Measurements from ENCODE around the gene CRK. TPM values are rescaled to one million over a fixed set of nuclear protein-coding genes. Genes with fewer than 3 reads are reported as not detected.

The CRK gene
- total and polyA plus RNA-seq, 10 of the 15 experiments (the other 5 are each of a cell fraction or from before 2014, with no cell fraction given): 11.1 to 23.8 (median 20.5) TPM

GRCh38 chr17:1493291-1493980, 37.4 kb upstream of the CRK start:
- Histone ChIP-seq H3K9me3 (replicated peaks; ENCODE audit: control insufficient read depth, insufficient read depth, low read length) (no peaks in the 10 kb centered on the region), H3K9ac (ENCODE audit: control insufficient read depth, insufficient read depth, low read length) (no peak overlapping the region), H3K4me2 (ENCODE audit: control insufficient read depth, insufficient read depth) (no peak overlapping the region), H4K20me1 (ENCODE audit: control insufficient read depth, insufficient read depth) (no peaks in the 10 kb centered on the region), H3K36me3 (ENCODE audit: control insufficient read depth in 2 of 2, insufficient read depth in 2 of 2, low read length in 1 of 2) (peaks cover 0 to 4% of the 10 kb centered on the region in 2 experiments; a peak in 1 of 4 replicates), H3K27ac (ENCODE audit: control insufficient read depth, insufficient read depth) (no peak overlapping the region), H3K79me2 (ENCODE audit: control insufficient read depth, insufficient read depth, low read length) (no peaks in the 10 kb centered on the region), H3K27me3 (replicated peaks in 1 of 2; ENCODE audit: control insufficient read depth in 2 of 2, insufficient read depth in 2 of 2, low read length in 1 of 2) (no peaks in the 10 kb centered on the region), H2AFZ (ENCODE audit: control insufficient read depth, low read depth, low read length) (no peak overlapping the region), H3K4me3 (no peak overlapping the region), H3K4me1 (ENCODE audit: control insufficient read depth, insufficient read depth, low read length) (peaks cover 11% of the 10 kb centered on the region)
- in situ Hi-C loops (cut with MboI): no loop called here
- FAIRE-seq (no peak), DNase-seq (ENCODE audit: low read depth, low spot score) (no peak), ATAC-seq (no peak)
- BruUV-seq (replicated peaks): no TSS peak
- RAD21 ChIA-PET (ENCODE audit: unreplicated experiment): interaction anchor here (0.8 to 1.1 kb wide), 2 partner anchors 22 to 128 kb away, joined by 3 read pairs; no protein-coding TSS in a partner anchor
- SMC1A ChIA-PET (ENCODE audit: uncharacterized antibody, unreplicated experiment): interaction anchor here (1.3 kb wide), 1 partner anchor 34 kb away, joined by 3 read pairs; no protein-coding TSS in a partner anchor
- CTCF ChIA-PET: interaction anchor here (1.2 kb wide), 2 partner anchors 22 to 128 kb away, joined by 3 read pairs; no protein-coding TSS in a partner anchor
- 70% methylated on average over 20 of the region's 23 CpGs for WGBS (ENCODE audit: insufficient coverage, insufficient replicate concordance, low lambda C conversion rate, missing lambda C conversion rate)
- intact Hi-C loops (cut with micrococcal nuclease; ENCODE audit: unreplicated experiment): no loop called here
- POLR2A ChIA-PET: interaction anchor here (1.5 kb wide), 1 partner anchor 19 kb away, joined by 11 read pairs; no protein-coding TSS in a partner anchor
- TF ChIP-seq TAF1 (IDR thresholded peaks at IDR 0.05; ENCODE audit: borderline replicate concordance, low read depth, low read length) (no peak), ETV6 (conservative IDR thresholded peaks at IDR 0.05 in 1 of 2, IDR thresholded peaks at IDR 0.05 in 1 of 2; ENCODE audit: borderline replicate concordance in 1 of 2, low read depth in 1 of 2) (no peak), ZBTB4 (CRISPR knock-in tag; IDR thresholded peaks at IDR 0.05) (no peak), SP1 (IDR thresholded peaks at IDR 0.05; ENCODE audit: low read depth, low read length) (no peak), SUZ12 (IDR thresholded peaks at IDR 0.05; ENCODE audit: unreplicated experiment) (no peak), BRCA1 (IDR thresholded peaks at IDR 0.05; ENCODE audit: low read depth, low read length) (no peak), ZNF24 (IDR thresholded peaks at IDR 0.05) (no peak), IKZF2 (IDR thresholded peaks at IDR 0.05) (no peak), USF1 (IDR thresholded peaks at IDR 0.05; ENCODE audit: borderline replicate concordance, extremely low read length, insufficient read depth, low read depth, low read length) (no peak), DPF2 (IDR thresholded peaks at IDR 0.05) (no peak), KLF5 (IDR thresholded peaks at IDR 0.05; ENCODE audit: partially characterized antibody) (no peak), EZH2 (IDR thresholded peaks at IDR 0.05; ENCODE audit: borderline replicate concordance, control insufficient read depth, low read depth, low read length) (no peak), ZNF274 (IDR thresholded peaks at IDR 0.05; ENCODE audit: insufficient read depth, insufficient read length) (no peak), NFYA (IDR thresholded peaks at IDR 0.05; ENCODE audit: borderline replicate concordance, low read depth, low read length) (no peak), LARP7 (IDR thresholded peaks at IDR 0.05) (no peak), SMC3 (IDR thresholded peaks at IDR 0.05; ENCODE audit: borderline replicate concordance, low read length) (no peak), ZNF207 (IDR thresholded peaks at IDR 0.05; ENCODE audit: borderline replicate concordance) (no peak)
- TF ChIP-seq, protein P1, sequence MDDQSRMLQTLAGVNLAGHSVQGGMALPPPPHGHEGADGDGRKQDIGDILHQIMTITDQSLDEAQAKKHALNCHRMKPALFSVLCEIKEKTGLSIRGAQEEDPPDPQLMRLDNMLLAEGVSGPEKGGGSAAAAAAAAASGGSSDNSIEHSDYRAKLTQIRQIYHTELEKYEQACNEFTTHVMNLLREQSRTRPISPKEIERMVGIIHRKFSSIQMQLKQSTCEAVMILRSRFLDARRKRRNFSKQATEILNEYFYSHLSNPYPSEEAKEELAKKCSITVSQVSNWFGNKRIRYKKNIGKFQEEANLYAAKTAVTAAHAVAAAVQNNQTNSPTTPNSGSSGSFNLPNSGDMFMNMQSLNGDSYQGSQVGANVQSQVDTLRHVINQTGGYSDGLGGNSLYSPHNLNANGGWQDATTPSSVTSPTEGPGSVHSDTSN (IDR thresholded peaks at IDR 0.05; ENCODE audit: insufficient replicate concordance, low read depth, low read length): no peak
